GM21825 (cell line): Measurements from ENCODE around the gene RAET1G.
"Not testable (repeated sequence)": the region's sequence is repeated elsewhere in the genome, so short reads cannot be mapped to it uniquely, and the experiment has no call there.

ENCODE experiments used
- ATAC-seq: cut with Tn5 transposase; IDR thresholded peaks from one replicate; pipeline ENCODE4 v1.9.1; 2021; ENCODE audit warnings: mild to moderate bottlenecking, moderate library complexity; ENCODE audit not compliant: unreplicated experiment

RAET1G gene

DNA sequence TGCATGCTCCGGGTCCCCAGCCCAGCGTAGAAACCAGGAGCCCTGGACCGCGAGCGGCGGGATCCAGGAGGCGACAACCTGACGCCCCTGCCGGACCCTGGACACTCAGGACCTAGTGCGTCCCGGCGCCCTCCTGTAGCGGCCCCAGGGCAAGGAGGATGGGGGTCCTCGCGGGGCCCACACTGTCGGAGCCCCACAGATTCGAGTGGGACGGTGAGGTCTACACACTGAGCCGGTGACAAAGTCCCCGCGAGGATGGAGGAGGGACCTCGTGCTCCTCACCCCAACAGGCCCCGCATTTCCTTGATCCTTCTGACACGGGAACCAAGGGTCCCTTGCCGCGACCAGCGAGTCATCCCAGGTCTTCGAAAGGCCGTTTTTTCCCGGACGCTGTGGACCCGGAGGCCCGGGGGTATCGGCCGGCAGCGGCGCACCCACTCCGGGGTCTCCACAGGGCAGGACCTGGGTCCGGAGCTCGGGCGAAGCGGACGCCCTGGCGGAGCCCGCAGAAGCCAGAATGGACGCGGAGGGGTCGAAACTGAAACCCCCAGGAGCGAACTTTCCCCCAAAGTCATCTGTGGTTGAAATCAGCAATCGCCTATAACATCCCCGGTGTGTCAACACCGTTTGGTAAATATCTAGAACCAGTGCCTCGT is 31.5 kb upstream of the RAET1G start:
- ATAC-seq: not testable (repeated sequence)

DNA sequence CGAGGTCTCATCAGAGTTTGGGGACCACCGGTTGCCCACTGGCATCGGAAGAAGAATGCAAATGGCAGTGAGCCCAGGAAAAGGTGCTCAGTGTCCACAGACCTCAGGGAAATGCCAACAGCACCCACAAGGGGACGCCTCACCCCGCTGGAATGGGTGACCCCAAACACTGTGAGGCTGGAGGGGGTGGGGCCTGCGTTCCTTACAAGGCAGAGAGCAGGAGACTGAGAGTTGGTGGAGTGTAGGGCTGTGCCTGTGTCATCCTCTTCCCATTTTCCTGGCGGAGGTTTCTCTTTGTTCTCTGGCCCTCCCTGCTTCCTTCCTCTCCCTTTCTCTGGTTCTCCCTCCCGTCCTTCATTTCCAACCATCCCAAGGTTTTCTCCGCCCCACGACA is 31.0 kb upstream of the RAET1G start:
- not testable (repeated sequence) for ATAC-seq

DNA sequence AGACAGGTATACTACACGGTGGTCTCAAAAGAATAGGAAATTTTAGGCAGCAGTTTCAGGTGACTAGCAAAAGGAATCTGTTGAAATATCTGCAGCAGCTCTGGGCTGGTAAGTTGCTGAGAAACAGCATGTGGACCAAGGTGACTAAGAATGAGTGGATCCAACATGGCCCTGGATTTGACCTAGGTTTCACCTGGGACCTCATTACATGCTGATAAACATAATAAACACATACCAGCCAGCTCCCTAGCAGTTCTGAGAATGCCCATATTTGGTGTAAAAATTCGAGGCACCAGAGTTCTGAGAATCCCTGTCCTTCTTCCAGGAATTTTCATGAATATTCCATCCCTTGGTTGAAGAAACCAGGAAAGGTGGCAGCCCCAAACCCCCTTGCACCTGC is 30.5 kb upstream of the RAET1G start:
- ATAC-seq: not testable (repeated sequence)

DNA sequence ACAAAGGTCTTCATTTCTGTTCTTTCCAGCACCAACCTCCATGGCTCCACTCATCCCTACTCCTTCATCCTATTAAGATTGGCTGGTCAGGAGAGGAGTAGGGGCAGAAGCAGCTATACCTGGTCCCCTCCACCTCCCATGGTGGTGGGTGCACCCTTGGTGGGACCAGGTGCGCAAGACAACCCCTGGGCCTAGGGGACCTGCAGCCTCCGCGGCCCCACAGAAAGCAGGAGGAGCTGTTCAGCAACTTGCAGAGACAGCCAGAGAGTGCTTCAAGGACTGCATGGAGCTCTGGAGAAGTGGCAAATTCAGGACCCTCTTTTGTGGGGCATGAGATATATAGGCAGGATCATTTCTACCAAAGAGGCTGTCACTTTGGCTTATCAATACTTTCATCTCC is 28.7 kb upstream of the RAET1G start:
- no peak for ATAC-seq

DNA sequence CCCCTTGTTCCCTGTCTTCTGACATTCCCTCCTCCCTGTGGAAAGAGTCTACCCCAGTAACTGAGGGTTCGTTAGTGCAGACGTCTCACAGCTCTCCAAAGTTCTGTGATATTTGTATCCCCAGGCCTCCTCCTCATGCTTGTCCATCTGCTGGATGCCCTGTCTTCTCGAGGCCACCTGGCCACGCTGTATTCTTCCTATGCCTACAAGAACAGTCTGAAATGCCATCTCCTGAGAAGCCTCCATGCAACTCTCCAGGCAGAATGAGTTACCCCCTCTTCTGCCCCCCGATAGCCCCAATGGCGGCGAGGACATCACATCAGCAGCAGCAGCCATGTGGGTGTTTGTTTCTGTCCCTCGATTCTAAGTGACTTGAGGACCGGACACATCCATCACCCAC is 28.2 kb upstream of the RAET1G start:
- ATAC-seq: no peak

DNA sequence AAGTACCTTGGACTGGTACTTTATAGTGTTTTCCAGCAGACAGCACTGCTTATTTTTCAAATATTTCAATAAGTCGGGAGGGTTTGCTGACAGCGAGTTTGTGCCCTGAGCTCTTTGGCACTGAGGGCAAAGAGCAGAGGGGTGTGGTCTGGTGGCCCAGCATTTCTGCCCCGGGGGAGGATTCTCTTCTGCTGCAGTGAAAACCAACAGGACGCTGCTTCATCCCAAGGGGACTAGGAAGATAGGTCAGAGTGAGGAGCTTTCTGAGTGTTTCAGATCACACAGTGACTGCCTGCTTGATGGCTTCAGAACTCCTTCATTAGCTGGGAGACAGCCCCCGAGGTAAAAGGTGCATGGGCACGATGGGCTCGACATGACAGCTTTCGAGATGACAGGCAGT is 27.5 kb upstream of the RAET1G start:
- no peak for ATAC-seq

DNA sequence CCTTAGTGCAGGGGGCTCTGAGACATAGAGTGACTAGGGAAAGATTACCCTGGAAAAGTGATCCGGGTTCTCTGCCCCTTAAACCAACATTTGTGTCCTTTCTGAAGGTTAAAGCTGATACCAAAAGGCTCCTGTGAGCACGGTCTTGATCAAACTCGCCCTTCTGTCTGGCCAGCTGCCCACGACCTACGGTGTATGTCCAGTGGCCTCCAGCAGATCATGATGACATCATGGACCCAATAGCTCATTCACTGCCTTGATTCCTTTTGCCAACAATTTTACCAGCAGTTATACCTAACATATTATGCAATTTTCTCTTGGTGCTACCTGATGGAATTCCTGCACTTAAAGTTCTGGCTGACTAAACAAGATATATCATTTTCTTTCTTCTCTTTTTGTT is 25.7 kb upstream of the RAET1G start:
- ATAC-seq: no peak

DNA sequence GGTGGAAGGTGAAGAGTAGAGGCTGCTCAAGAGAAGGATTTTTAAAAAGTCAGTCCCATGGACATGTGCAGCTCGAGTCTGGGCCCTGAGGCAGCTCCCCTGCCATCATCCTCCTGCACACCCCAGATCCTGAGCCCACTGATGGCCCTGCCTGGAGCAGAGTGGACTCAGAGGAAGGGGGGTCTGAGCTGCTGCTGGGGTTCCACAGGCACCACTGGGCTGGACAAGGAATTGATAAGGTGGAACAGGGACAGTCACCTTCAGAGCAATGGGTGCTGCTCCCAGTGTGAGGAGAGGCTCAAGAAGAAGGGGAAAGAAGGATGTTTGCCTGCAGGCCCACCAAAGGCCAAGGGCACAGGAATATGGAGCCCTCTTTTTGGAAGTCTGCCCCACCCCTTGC is 25.1 kb upstream of the RAET1G start:
- no peak for ATAC-seq

DNA sequence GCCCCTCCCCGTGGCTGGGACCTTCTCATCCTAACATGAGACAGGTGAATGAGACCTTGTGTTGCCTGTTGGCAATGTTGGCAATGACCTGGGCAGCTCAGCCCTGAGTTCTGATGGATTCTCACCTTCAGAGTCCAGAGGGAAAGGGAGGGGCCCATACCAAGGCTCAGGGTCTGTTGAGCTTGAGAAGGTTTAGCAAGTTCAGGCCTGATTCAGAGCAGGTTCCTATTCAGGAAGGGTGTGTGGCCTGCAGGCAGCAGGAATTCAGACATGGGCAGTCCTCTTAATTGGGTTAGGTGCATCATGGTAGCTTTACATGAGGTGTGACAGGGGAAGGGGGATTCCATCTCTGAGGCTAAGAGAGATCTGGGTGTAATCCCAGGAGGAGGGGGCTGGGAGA is 24.6 kb upstream of the RAET1G start:
- not testable (repeated sequence) for ATAC-seq

DNA sequence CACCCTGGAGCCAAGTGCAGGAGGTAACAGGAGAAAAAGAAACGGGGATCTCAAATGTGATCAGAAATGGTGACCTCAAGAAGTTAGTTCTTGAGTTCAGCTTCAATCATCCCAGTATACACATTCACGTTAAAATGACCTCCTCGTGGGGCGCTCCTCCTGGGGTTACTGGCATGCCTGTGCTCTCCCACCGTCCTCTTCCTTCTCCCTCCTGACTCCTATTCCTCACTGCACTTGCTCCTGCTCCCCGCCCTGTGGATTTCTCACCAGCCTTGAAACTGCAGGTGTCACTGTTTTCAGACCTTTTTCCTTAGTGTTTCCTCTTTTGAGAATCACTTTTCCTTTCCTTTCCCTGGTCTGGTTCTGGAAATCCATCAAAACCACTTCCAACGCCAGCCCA is 23.7 kb upstream of the RAET1G start:
- ATAC-seq: not testable (repeated sequence)

DNA sequence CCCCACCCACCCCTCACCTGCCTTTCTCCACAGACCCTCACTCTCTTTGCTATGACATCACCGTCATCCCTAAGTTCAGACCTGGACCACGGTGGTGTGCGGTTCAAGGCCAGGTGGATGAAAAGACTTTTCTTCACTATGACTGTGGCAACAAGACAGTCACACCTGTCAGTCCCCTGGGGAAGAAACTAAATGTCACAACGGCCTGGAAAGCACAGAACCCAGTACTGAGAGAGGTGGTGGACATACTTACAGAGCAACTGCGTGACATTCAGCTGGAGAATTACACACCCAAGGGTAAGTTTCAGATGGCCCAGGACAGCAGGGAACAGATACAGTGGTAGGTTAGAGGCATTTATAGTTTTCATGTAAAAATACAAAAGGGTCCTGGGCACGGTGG is 22.4 kb upstream of the RAET1G start:
- not testable (repeated sequence) for ATAC-seq

DNA sequence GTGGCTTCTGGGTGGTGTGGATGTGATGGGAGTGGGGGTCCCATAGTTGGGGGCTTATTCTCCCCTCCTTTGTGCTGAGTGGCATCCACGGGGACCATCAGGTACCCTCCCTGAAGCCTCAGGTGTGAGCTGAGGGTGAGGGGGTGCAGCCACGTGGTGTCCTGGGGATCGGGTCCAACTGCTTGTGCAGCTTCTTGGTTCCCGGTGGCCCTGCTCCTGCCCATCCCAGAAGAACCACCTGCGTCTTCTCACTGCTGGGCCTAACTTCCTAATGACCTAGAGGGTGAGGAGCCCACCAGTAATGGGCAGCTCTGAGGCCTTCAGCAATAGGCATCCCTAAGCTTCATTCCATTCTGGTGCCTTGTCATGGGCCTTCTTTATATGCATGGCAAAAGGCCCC is 20.4 kb upstream of the RAET1G start:
- ATAC-seq: not testable (repeated sequence)

DNA sequence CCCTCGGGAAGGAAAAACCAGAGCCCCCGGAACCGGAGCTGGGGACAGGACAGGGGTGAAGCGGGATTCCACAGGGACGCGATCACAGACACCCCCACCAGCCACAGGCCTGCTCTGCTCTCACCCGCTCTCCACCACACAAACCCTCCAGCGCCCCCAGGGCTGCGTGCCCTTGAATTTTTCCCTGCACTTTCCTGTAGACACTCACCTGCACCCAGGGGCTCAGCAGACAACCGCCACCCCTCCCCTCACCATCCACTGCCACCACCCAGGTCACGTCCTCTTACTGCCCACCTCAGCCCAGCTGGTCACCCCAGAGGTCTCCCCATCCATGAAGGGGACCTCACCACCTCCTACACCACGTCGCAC is 19.5 kb upstream of the RAET1G start:
- no peak for ATAC-seq

DNA sequence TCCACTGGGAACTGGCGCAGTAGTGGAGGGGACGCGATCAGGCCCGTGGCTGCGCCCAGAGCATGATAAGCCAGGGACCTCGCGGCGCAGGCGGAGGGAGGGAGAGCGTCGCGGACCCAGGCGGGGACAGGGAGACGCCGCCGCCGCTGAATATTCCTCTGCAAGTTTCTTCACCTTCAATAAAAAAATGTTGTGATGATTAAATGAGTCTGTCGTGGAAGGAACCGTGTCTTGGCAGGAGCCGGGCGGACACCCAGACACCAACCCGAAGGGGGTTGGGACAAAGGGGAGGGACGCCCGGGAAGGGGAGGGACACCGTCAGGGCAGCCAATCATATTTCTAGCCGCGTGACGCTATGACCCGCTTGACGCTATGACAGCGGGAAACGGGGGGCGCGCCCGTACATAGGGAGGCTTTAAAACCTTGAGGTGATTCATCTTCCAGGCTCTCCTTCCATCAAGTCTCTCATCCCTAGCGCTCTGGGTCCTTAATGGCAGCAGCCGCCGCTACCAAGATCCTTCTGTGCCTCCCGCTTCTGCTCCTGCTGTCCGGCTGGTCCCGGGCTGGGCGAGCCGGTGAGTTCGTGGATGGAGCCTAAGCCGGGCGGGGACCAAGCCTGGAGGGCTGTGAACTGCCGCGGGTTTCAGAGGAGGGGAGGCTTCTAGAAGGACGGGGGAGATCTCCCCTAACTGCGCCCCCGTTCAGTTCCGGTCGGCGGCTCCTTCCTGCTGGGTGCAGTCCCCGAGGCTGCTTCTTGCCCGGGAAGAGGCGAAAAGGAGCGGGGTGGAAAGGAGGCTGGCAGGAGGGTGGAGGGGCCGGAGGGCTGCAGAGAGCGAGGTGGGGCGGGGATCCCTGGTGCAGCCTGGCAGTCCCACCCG is 18.9 kb upstream of the RAET1G start, which contains the start of gene ULBP2:
Gene ULBP2, plus strand, starts transcription at position 432 of the 878 bp plus-strand sequence. Its CDS starts 59 bp downstream, at position 491.
- ATAC-seq: no peak

DNA sequence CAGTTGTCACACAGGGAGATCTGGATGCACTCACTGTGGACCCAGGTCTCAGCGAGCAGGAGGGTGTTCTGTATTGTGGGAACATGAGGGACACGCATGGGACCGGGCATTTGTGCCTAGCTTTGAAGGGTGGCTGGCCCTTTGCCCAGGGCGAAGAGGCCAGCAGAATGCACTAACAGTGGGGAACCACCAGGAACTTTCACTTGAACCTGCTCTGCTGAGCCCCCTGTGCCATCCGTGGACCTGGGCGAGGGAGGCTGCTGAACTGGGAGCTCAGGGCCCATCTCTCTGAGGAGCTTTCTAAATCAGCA is 17.7 kb upstream of the RAET1G start:
- no peak for ATAC-seq

DNA sequence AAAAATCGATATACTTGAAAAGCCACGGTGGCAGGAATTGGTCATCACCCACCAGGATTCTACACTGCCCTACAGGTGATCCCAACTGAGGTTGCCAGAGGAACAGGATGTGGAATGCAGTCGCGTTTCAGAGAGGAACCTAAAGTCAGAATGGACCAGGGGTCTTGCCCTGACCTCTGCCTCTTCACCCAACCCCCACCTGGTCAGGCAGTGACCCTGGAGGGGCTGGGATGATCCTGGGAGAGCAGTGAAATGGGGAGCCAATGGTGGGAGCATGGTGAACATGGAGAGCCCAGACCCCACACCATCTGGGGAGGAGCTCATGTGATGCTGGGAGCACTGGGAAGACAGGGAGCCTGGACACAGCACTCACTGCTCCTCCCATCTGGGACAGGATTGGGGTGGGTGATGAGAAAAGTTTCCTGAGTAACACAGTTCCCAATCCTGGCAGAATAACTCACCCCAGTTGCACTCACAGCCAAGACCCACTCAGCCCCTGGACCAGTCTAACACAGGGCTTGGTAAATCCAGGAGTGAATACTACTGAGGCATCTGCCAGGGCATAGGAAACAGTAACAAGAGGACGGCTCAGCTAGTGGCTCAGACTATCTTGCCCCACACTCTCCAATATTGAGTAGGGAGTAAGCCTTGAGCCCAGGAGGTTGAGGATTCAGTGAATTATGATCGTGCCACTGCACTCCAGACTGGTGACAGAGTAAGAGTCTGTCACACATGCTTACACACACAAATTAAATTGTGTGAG is 17.2 kb upstream of the RAET1G start:
- no peak for ATAC-seq

DNA sequence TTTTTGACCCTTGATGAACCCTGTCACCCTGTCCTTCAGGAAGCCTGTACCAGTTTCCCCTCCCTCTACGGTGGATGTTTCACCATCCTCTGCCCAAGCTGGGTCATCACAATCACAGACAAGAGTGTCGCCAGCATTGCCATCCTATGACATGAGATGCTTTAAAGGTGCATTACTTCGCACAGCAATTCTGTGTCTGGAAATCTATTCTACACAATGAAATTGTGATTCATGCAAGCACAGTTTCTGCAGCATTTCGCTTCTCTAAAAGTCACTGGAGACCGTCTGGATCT is 16.4 kb upstream of the RAET1G start:
- ATAC-seq: no peak

DNA sequence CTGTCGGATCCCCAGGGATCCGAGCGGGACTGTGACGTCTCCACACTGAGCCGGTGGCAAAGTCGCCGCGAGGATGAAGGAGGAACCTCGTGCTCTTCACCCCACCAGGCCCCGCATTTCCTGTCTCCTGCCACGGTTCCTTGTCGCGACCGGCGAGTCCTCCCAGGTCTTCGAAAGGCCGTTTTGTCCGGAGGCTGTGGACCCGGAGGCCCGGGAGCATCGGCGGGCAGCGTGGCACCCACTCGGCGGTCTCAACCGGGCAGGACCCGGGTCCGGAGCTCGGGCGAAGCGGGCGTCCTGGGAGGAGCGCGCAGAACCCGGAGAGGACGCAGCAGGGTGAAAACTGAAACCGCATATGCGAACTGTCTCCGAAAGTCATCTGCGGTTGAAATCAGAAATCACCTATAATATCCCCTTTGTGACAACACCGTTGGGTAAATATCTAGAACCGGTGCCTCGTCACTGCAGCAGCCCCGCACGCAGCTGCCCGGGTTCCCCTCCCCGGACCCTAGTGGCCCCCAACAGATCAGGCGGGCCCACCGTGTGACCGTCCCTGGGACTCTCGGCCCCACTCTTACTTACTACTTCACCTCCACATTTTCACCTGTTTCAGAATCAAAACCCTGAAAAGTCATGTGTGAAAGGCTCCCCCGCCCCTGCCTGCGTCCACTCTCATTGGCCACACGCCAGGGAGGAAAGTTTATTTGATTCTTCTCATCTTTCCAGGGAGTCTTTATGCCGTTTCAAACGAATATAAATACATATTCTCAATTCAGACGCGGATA is 15.8 kb upstream of the RAET1G start:
- peak; percentile 84 for ATAC-seq

DNA sequence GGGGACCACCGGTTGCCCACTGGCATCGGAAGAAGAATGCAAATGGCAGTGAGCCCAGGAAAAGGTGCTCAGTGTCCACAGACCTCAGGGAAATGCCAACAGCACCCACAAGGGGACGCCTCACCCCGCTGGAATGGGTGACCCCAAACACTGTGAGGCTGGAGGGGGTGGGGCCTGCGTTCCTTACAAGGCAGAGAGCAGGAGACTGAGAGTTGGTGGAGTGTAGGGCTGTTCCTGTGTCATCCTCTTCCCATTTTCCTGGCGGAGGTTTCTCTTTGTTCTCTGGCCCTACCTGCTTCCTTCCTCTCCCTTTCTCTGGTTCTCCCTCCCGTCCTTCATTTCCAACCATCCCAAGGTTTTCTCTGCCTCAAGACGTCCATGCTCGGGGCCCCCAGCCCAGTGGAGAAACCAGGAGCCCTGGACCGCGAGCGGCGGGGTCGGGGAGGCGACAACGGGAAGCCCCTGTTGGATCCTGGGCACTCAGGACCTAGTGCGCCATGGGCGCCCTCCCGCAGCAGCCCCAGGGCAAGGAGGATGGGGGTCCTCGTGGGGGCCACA is 15.2 kb upstream of the RAET1G start:
- ATAC-seq: not testable (repeated sequence)

DNA sequence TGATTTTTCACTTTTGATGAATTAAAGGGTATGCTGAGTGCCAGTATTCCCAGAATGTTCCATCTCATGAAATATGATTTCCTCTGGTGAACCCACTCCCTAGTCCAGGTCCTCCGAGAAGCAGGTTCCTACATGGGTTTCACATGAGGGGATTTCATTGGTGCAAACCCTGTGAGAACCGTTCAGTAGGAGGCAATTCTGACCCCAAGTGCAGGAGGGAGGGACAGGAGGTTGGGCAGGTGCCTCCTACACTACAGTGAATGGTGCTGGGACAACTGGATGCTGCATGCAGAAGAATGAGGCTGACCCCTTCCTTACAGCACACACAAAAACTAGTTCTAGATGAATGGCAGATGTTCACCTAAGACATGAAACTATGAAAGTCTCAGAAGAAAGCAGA is 13.8 kb upstream of the RAET1G start:
- ATAC-seq: no peak

DNA sequence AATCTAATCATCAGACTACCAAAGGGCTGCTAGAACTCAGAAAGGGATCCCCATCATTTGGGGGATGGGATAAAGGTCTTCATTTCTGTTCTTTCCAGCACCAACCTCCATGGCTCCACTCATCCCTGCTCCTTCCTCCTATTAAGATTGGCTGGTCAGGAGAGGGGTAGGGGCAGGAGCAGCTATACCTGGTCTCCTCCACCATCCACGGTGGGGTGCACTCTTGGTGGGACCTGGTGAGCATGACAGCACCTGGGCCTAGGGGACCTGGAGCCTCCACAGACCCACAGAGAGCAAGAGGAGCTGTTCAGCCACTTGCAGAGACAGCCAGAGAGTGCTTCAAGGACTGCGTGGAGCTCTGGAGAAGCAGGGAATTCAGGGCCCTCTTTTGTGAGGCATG is 12.7 kb upstream of the RAET1G start:
- no peak for ATAC-seq
